GM21423 (cell line): ENCODE measurements around the gene GUK1.
"Not testable (repeated sequence)": the region's sequence is repeated elsewhere in the genome, so short reads cannot be mapped to it uniquely, and the experiment has no call there.

ENCODE experiments used
- ATAC-seq: cut with Tn5 transposase; IDR thresholded peaks from one replicate; pipeline ENCODE4 v1.9.1; 2021; ENCODE audit warnings: mild to moderate bottlenecking, moderate library complexity; ENCODE audit not compliant: unreplicated experiment

Gene GUK1

DNA sequence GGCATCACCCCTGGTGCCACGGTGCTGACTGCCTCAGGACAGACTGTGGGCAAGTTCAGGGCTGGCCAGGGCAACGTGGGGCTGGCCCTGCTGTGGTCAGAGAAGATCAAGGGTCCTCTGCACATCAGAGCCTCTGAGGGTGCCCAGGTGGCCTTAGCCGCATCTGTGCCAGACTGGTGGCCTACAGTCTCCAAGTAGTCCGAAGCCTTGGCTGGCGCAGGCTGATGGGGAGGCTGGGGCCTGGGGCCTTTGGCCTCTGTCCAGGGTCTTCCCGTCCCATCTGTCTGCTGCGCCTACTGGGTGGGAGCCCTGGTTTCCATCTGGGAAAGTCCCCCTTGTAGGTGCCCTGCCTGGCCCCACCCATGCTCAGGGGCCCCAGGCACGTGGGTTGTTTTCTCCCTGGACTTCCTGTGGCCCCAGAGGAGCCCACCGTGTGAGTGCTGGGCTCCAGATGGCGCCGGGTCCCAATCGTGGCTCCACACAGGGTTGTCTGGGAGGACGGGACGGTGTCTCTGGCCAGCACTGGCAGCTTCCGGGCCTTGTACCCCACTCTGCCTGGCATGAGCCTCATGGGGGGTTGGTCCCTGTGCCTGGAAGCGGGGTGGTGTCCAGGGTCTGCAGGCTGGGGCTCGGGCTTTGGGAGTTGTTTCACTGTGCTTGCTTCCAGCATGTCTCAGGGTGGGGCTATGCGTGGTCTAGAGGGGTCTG lies 35.4 kb downstream of the GUK1 start:
- ATAC-seq = no peak

DNA sequence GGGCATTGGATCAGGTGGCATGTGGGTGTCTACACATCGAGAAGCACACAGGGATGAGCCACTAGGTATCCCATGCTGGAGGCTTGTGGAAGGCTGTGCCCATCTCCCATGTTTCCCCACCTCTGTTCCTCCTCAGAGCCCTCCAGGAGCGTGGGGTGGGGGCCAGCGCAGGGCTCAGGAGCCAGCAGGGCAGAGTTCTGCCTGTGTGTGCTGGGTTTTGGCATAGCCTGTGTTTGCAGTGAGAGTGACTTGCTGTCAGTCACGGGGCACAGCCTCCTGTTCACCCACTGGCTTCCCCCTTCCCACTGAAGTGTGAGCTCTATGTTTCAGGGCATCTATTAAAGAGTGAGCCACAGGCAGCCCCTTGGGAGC lies 35.9 kb downstream of the GUK1 start:
- ATAC-seq = no peak

- ATAC-seq = no peak
Observed at GRCh38 chr1:228176461-228177182, 36.5 kb downstream of the GUK1 start.

DNA sequence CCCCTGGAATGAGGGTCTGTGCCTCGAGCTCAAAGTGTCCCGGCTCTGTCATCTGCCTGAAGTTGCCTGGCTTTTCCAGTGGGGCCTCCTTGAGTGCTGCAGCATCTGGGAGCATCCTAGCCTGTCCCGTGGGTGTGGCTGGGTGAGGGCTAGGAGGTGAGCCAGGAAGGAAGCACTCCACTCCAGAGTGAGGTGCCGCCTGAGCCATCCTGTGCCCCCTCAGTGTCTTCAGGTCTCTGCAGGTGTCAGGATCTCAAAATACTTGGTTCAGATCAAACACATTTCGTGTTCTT lies 37.0 kb downstream of the GUK1 start:
- no peak for ATAC-seq

- ATAC-seq = no peak
Observed at GRCh38 chr1:228177721-228178710, 37.9 kb downstream of the GUK1 start.

GRCh38 chr1:228178737-228179684 lies 38.9 kb downstream of the GUK1 start:
- ATAC-seq = no peak

GRCh38 chr1:228180271-228180958 lies 40.3 kb downstream of the GUK1 start:
- ATAC-seq = no peak

- no peak for ATAC-seq
Observed at GRCh38 chr1:228180959-228181644, 41.0 kb downstream of the GUK1 start.

DNA sequence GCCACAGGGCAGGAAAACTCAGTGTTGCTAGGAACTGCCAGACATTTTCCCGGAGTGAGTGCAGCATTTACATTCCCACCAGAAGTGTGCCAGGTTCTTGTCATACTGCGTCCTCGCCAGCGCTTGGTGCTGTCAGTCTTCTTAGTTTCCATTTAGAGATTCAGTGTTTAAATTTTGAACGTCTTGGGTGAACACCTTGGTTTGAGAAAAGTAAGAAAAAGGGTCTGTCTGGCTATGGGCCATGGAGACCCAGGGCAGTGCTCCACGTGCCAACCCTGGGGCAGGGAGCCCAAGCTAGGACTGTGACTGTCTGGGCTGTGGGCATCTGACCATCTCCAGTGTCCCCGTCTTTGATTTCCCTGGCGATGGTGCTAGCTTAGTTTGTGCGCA lies 41.6 kb downstream of the GUK1 start:
- ATAC-seq = no peak

- ATAC-seq = no peak
Observed at GRCh38 chr1:228182296-228183030, 42.4 kb downstream of the GUK1 start.

- no peak for ATAC-seq
Observed at GRCh38 chr1:228184152-228184551, 44.1 kb downstream of the GUK1 start.

DNA sequence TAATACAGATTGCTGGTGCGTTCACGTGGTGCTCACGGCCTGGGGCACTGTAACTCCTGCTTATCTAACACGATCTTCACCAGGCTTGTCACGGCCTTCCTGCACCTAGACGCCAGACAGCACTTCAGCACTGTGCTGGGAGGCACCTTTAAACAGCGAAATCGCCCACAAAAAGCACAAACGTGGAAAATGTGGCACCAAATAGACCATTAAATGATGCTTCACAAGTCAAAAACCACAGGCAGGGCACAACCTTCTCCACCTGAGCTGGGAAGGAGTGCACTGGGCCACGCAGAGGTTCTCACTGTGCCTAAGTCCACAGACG lies 45.5 kb downstream of the GUK1 start:
- no peak for ATAC-seq

- not testable (repeated sequence) for ATAC-seq
Observed at GRCh38 chr1:228188249-228188648, 48.2 kb downstream of the GUK1 start.

DNA sequence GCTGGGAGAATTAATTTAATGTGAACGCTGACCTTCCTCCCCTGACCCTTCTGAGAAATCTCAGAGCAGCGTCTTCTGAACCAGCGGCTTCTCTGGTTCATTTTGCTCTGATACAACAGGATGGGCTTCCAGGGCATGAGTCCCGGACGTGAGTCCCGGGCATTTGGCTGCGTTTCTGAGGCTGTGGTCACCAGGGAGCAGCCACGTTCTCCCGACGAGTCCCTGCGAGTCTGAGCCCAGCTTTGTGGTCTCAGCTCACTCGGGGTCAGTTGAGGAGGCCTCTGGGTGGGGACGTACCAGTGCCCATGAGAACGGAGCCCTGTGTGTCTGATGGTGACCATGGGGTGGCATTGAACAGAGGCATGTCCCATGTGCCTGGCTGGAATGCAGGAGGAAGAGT lies 50.1 kb downstream of the GUK1 start:
- ATAC-seq = no peak

- ATAC-seq = no peak
Observed at GRCh38 chr1:228190778-228191177, 50.7 kb downstream of the GUK1 start.

- ATAC-seq = no peak
Observed at GRCh38 chr1:228194436-228194835, 54.4 kb downstream of the GUK1 start.

DNA sequence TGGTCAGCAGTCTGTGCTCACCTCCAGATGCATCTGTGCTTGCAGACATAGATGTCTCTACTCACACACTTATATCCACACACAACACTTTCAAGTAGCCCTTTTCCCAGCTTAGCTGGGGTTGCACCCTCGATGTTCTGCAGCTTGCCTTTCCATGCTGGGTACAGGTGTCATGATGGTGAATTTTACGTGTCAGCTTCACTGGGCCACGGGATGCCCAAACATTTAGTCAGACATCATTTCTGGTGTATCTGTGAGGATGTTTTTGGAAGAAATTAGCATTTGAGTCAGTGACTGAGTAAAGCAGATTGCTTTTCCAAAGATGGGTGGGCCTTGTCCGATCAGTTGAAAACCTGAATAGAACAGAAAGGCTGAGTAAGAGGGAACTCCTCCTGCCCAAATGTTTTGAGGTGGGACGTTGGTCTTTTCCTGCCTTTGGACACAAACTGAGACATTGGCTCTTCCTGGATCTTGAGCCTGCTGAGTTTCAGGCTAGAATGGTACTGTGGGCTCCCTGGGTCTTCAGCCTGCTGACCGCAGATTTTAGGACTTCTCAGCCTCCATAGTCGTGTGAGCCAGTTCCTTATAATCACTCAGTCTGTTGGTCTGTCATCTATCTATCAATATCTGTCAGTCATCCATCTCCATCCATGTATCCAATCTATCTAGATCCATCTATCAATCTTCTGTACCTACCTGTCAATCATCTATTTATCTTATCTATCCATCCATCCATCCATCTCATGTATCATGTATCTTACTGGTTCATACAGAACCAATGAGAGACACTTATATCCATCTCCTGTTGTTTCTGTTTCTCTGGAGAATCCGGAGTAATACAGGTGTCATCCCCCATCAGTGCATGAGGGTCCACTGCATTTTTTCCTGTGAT lies 55.1 kb downstream of the GUK1 start:
- ATAC-seq = no peak
